Fibroblast of skin of back (primary cell): ENCODE measurements around the gene CSGALNACT2.

Experiments
- DNase-seq: peaks from one replicate; pipeline ENCODE4 v3.0.0-alpha.2; 2013

Gene CSGALNACT2

DNA sequence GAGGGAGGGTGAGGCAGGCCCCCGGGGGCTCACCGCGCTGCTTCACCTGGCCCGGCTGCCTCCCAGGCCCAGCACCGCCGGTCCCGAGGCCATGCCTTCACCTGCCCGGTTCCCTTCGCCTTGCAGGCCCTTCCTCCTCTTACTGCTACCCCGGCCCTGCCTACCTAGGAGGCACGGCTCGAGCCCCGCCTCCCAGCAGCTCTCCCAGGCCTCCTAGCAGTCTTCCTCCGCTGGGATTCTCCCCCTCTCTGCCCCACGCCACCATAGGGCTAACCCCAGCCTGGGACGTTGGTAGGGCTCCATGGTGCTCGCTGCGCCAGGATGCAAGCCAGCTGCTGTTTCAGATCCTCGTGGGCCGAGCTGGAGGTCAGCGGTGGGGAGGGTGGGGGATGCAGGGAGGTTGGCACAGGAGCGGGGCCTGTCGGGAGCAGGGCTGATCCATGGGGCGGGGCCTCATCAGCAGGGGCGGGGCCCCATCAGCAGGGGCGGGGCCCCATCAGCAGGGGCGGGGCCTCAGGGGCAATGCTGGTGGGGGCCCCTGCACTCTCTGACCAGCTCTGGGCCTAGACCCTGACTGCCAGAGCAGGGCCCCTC, 65.3 kb downstream of the CSGALNACT2 start:
- DNase-seq = no peak

DNA sequence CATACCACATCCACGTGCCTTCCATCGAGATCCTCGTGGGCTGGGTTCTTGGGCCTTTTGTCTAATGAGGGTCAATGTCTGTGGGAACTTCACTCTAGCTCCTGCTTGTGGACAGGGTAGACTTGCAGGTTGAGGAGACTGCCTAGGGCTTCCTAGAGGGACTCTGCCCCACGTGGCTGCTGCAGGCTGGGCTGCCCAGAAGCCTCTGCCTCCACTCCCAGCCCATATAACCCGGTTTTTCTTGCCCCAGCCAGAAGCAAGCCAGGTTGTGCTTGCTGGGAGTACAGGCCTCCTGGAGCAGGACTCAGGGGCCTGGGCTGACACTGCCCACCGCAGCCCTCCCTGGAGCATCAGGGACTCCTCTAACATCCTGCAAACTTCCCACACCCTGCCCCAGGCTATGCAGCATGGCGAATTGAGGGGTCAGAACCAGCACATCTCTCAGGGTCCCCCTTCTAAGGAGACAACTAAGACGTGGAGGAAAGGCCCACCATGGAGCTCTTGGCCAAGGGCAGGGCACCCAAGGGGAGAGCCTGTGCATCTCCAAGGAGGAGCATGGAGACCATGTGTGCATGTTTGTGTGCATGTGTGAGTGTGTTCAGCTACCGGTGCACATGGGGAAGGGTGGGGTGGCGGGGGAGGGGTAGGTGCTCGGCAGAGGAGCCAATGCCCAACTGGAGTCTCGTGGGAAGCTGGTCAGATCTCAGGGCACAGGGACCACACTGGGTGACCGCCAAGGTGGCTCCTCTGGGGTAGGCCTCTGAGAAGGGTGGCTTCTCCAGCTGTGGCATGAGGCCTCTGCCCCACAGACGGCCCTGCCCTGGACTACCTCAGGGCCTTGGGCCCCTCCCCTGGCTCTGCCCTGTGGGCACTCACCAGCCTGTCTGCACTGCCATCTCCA, 66.0 kb downstream of the CSGALNACT2 start:
- DNase-seq = no peak

DNA sequence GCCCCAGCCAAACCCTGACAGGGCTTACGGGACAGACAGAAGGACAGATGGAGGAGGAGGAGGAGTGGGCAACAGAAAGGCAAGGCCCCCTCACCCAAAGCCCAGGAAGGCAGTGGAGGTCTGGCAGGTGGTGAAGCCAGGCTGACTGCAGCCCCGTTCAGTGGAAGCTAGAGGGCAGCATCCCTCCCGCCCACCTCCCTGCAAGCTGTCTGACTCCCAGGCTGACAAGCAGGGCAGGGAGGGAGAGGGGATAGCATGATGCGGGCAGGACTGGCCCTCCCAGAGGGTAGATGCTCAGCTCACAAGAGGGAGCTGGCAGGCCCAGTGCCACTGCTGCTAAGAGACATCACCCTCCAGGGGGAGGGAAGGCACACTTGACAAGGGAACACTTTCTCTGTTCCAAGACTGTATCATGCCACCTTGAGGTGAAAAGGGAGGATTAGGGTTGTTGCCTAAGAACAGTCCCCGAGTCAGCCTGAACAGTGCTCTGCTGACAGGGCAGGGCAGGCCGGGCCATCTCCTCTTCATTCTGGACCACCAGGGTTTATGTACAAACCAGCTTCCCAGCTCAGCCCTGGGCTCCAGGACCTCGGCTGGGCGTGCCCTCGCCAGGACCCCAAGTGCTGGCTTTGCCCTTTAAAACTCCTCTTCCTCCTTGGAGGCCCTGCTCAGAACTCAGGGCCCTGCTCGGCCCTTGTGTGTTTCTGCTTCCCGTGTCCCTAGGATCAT, 66.9 kb downstream of the CSGALNACT2 start:
- DNase-seq = peak; percentile 38

DNA sequence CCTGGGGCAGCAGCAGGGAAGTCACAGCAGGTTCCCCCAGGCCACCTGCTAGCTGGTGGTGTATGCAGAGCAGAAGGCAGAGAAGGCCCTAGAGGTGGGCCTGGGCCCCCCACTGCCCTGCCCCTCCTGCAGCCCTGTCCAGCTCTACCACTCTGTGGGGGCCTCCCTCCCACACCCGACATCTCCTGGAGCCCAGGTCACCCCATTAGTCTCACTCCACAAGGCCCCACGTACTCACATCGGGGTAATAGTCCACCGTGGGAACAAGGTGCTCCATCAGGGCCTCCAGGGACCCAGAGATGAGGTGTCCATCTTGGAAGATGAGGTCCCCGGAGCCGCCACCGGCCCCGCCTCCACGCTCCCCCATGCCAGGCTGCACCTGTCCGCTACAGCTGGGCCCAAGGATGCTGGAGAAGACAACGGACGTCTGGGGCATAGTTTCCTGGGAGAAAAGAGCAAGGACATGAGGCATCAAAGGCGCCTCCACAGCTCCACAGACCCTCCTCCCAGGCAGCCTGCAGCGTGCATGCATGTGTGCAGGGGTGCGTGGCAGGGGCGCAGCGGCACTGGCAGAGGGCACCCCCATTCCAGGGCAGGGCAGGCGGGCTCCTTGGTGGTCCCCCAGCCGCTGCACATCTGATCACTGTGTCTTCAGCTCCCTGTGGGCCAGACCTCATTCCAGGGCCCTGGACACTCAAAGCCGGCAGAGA, 67.6 kb downstream of the CSGALNACT2 start:
- no peak for DNase-seq

DNA sequence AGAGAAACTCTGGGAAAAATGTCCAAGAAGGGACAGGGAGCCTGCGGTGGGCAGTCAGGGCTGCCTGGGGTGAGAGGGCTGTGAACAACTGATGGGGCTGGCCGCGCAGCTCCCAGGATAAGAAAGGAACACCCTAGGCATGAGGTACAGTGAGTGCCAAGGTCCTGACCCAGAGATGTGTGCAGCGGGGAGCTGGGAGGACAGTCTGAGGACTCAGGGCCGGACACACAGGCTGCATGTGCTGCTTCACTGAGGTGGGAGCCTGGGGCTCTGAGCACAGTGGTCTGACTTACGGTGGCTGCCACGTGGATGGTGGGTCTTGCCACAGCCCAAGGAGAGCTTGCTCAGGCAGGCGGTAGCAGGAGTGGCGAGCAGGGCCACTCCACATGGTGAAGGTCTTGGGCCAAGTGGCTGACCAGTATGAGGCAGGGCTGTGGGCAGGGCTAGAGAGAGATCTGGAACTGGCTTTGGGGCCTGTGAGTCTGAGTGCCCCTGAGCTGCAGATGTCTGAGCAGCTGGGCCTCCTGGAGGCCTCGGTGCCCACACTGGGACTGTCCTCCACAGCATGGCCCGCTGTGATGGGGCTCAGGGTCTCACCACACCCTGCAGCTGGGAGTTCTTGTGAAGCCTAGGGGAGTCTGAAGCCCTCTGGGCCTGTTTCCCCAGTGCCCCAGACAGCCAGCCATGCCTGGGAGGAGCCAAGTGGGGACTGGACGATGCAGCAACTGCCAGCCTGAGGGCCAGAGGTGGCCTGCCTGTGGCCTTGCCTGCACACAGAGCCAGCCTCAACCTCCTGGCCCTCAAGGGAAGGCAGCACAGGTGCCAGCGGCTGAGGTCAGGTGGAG, 68.4 kb downstream of the CSGALNACT2 start:
- DNase-seq = no peak

DNA sequence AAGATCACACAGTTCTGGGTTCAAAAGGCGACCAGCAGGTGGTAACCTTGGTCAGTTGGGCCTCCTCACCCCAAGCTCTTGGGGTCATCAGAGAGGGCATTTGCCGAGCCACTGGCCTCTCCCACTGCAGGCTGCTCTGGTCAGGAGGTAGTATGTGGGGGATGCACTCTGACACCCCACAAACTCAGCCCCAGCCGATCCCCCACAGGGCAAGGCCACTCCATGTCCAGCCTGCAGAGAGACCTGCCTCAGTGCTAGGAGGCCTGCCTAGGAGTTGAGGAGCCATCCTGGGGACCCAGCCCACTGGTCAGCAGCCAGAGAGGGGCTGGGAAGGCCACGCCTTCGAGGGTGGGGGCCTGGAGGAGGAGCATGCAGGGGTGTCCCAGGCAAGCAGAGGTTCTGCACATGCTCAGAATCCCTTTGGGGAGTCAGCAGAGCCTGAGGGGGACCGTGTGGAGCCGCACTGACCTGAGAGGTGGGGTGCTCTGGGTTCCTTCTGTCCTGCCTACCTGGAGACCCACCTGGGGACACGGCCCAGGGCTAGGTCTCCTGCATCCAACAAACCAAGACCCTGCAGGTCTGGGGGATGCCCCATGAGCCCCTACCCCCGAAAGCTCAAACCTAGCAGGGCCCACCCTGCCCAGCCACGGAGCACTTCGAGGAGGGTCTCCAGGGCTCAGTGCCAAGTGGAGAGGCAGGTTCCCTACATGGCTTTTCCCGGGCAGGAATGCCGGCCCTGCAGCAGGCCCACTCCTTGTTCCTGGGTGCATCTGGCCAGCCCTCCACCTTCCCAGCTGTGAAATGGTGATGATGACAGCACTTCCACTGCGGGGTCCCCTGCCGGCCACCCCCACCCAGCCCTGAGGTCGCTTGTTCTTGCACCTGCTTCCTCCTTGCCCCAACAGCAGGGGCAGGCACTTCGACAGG, 70.2 kb downstream of the CSGALNACT2 start:
- no peak for DNase-seq

DNA sequence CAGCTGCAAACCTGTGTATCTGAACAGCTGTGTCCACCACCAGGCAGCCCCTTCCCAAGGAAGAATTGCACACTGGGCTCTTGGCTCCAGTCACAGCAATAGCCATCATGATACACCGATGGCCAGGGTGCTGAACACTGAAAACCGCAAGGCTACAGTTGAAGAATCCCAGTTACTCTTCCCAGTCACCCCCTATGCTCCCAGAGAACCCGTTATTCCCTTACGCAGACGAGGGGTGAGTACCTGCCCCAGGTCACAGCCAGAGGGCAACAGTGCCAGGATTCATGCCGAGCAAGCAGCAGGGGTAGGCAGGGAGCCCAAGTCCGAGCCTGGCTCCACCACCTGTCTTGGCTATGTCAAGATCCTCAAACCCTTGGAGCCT, 70.8 kb downstream of the CSGALNACT2 start:
- no peak for DNase-seq

DNA sequence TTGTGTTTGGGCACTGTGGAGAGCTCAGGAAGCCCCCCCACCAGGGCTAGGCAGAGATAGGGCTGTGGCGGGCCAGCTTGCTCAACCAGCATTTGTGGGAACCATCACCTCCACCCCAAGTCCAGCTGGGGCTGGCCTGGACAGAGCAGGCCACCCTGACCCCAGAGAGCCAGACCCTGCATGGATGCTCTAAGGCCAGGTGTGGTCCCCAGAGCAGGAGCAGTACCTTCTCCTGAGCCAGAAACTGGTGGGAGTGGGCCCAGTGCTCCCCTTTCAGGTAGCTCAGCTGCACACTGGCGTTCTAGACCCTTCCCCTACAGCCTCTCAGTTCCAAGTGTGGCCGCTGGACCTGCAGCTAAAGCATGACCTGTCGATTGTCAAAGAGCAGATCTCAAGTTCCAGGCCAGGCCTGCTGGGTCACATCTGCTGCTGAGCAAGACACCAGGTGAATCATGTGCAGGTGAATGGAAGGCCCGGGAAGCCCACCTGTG, 71.5 kb downstream of the CSGALNACT2 start:
- DNase-seq = no peak

DNA sequence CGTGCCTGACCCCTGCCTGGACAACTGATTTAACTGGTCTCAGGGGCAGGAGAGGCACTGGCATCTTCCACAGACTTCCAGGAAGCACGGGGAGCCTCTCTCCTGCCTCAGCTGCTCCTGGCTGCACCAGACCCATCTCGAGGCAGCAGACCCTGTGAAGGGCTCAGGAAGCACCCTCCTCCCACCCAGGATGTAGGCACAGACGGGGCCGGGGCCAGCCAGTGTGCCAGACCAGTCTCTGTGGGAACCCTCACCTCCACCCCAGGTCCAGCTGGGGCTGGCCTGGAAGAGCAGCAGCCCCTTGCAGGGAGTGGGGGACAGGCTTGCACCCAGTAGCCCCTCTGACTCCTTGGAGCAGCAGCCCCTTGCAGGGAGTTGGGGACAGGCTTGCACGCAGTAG, 72.3 kb downstream of the CSGALNACT2 start:
- DNase-seq = no peak

DNA sequence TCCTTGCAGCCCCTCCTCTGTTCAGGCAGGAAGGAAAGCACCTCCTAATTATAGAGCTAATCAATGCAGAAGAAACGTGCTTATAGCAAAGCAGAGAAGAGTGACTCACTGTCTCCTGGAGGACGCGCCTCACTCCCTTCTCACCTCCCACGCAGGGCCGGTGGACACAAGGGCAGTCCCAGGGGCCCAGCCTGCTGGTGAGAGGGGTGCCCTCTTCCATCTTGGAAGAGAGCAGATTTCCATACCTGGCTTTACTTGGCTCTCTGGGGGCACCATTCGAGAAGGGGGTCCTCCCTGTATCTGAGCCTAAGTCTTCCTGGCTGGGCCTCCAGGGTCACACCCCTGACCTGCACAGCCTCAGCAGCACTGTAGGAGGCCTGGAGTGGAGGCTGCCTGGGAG, 72.8 kb downstream of the CSGALNACT2 start:
- no peak for DNase-seq

DNA sequence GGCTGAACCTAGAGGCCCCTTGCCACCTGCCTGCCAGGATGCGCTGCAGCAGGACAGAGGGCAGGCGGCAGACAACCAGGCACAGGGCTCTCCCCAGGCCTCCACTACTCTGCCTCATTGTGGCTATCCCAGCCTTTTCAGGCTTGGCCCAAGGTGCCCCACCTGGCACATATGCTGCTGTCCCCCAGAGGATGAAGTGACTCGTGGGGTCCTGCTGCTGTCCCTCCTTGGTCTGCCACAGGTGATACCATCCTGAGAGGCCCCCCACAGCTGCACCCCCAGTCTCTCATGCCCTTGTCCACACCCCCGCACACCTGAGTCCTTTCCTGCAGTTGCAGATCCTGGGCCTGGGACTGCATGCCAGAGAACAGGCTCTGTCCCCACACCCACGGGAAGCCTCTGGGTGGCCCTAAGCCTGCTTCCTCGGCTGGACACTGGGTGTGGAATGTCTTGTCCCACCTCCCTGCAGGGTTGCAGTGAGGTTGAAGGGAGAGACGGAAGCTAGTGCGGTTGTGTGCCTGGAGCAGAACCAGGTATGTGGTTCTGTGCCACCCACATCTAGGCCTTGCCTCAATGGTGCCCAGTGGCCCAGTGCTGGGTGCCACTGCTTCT, 73.3 kb downstream of the CSGALNACT2 start:
- no peak for DNase-seq

DNA sequence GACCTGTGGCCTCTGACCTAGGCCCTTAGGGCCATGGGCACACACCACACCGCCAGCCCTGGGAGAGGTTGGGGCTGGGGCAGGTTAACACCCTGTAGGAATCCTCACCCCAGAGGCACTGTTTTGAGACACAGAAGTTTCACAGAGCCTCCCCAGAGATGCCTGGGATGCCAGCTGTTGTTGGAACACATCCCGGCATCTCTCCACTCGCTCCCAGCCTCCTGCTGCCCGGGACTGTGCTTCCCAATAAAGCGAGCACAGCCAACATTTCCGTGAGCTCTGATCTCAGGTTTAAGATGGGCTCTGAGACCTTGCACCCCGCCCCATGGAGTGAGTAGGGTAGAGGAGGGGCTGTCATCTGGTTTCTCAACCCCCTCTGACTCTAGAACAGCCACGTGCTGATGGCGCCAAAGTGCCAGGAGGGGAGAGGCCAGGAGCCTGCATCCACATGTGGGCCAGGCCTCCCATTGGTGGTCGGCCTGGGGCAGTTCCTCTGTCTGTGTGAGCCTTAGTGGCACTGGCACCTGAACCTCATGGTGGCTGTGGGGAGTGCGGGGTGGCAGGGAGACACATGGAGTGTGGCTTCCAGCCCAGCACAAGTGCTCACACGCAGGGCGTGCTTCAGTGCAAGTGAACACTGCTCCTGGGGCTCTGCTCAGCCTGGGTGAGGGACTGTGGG, 73.9 kb downstream of the CSGALNACT2 start:
- DNase-seq = no peak

DNA sequence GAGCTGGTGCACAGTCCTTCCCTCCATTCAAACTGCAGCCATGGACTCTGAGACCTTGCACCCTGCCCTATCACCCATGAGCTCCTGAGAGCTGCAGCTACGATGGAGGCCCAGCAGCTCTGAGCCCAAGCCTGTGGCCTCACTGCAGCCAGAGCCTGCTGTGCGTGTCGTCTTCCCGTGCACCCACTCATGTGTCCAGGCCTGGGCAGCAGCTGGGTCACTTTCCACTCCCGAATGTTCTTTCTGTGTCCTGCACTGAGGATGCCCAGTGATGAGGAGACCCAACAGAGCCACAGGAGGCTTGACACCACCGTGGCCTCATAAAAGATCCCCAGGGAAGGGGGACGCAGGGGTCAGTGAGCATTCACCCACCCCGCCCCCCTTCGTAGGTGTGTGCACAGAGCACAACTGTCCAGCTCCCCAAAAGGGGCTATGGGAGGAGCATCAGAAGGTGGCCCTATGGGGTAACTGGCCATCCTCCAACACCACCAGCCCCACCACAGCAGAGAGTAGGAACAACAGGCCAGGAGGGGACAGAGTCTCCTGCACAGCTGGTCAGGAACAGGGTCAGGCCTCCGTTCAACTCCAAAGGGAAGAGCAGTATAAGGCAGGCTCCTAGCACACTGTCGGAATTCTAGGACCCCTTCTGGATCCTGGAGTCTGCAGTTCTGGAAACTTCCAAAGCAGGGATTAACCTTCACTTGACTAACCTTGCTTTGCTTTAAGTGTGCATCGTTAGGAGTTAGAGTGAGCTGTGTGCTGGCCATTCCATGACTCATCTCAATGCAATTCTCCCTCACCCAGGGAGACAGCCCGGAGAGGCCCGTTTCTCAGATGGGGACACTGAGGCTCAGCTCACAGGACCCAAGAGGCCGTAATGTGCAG, 76.1 kb downstream of the CSGALNACT2 start:
- DNase-seq = peak; percentile 6

DNA sequence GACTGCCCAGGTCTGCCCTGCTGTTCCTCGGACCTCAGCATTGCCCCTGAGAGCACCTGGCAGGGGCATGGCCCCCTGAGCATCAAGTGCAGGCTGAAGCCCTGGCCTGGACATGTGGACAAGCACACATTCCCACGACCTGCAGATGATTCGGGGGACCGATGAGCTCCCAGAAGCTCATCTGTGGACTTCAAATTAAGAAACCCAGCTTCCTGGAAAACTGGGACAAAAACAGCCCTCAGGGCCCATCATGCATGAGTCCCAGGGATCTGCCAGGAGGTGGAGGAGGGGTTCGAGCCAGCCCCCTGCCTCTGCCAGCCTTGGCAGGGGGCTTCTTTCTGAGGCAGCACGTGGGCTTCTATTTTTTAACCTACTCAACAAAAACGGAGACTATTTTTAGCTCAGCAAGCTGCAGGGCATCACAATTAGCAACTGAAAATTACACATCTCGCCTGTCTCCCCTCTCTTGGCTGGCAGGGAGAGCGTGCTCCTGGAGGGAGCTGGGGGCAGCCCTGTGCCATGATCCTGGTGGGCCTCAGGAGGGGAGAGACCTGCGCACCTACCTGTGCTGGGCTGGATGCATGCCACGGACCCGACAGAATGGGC, 76.8 kb downstream of the CSGALNACT2 start:
- no peak for DNase-seq

DNA sequence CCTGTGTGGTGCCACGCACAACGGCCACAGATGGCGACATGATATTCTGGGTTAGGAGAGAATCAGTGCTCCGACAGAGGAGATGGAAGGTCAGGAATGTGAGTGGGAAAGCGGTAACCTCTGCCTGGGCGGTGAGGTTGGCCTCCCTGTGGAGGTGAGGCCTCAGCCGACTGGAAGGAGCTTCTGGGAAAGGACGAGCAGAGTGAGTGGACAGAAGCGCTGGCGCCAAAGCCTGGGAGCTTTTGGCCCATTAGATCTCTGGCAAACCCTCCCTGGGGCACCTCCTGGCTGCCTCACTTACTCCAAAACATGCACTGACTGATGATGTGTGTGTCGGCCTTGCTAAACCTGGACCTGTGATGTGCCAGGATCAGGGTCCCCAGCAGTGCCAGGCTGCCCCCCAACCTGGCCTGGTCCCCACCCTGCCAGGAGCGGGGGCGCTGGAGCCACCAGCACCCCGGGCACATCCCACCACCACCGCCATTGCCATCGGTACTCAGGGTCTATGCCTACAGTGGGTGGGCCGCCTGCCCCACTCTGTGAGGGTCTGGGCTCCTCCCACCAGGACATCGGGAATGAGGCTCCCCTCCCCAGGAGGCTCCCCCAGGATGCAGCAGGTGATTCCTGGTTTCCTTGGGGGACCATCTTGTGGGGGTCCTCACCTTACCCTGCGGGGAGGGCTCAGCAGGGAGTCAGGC, 77.7 kb downstream of the CSGALNACT2 start:
- DNase-seq = no peak

DNA sequence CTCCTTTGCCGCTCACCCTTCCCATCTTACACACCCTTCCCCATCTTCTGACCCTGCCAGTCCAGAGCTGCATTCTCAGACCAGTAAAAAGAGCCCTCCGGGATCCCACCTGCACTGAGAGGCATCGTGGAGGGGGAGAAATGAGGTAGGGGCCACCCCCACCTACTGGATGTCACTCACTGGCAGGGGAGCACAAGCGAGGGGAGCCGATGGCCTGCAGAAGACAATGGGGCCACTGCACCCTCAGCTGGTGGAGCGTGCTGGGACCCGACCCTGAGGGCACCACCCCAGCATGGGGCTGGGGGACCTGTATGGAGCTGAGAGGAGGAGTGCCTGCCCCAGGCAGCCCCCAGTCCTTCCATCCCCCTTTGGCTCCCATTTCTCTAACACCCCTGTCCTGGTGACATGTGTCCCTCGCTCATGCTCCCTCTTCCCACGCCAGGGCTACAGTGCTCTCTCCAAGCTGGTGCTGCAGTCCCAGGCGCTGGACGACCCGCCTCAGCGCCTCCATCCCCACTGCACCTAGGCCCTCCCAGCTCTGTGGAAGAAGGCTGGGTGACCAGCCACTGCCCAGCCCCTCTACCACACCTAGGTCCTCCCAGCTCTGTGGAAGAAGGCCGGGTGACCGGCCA, 78.8 kb downstream of the CSGALNACT2 start:
- no peak for DNase-seq
